Left kidney (tissue), 2 donors: Measurements from ENCODE around the gene TENM4. TPM values are rescaled to one million over a fixed set of nuclear protein-coding genes. Genes with fewer than 3 reads are reported as not detected.
"Not testable (repeated sequence)": the region's sequence is repeated elsewhere in the genome, so short reads cannot be mapped to it uniquely, and the experiment has no call there.

ENCODE experiments used
- DNase-seq: peaks from one replicate; pipeline ENCODE4 v3.0.0-alpha.2; 2013
- polyA plus RNA-seq: library from polyadenylated mRNA; unstranded; fragments of 120-200 nt; gene quantifications from one replicate; pipeline ENCODE4 v1.2.1, GENCODE V29; 2013; ENCODE audit not compliant: insufficient read length

Gene TENM4
- polyA plus RNA-seq, 1 donor, result 24.5 TPM

GRCh38 chr11:78902771-78903507 is 537.9 kb downstream of the TENM4 start:
- DNase-seq, result no peak

GRCh38 chr11:78901831-78902230 is 539.0 kb downstream of the TENM4 start:
- DNase-seq, result no peak

DNA sequence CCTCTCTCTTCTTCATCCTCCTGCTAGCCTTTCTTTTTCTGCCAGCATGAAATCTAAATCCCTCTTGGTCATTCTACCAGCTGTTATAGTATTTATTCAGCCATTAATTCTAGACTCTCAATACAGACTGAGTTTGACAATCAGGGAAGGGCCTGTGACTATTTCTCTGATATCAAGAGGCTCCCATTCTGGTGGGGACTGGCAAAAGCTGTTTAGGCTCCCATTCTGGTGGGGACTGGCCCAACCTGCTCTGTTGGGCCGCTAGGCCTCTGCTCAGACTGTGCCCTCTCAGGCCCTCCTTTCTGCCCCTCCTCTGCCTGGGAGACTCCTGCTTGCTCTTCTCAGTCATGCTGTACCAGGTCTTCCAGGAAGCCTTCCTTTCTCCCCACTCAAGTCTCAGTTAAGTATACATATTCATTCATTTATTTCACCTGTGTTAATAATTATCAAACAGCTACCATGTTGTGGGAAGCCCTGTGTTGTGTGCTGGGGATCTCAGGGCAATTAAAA is 542.5 kb downstream of the TENM4 start:
- DNase-seq, result no peak

GRCh38 chr11:78893996-78894395 is 546.8 kb downstream of the TENM4 start:
- DNase-seq, result no peak

- no peak for DNase-seq
These were observed 551.1 kb downstream of the TENM4 start for GRCh38 chr11:78889698-78890097.

DNA sequence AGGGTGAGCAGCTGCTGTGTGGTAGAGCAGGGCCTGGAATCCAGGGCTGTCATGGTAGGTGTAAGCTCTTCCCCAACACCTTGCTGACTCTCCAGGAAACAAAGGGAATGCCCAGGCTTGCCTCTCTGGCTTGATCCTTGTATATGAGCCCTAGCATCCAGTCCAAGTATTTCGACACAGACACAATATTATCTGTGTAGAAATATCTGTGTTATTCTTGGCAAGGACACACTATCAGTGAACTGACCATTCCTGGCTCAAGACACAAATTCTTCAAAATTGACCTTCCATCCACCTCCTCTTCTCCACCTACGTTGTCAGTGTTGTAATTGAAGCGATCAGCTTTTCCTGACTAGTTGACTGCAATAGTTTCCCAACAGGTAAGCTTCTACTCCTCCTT is 554.2 kb downstream of the TENM4 start:
- DNase-seq, result no peak

DNA sequence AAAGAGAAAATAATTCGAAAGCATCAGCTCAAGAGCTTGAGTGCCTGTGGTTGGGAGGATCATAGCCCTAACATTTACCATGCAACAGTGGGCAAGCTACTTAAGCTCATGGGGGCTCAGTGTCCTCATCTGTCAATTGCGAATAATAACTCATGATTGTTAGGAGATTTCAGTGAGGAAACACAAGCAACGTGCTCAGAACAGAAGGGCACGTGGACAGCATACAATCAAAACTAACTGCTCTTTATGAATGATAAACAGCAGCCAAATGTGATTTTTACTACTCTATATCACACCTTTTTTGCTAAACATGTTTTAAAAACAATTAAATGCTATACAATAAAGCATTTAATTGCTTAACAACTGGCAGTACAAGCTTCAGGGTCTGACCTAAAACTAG is 556.1 kb downstream of the TENM4 start:
- no peak for DNase-seq

DNA sequence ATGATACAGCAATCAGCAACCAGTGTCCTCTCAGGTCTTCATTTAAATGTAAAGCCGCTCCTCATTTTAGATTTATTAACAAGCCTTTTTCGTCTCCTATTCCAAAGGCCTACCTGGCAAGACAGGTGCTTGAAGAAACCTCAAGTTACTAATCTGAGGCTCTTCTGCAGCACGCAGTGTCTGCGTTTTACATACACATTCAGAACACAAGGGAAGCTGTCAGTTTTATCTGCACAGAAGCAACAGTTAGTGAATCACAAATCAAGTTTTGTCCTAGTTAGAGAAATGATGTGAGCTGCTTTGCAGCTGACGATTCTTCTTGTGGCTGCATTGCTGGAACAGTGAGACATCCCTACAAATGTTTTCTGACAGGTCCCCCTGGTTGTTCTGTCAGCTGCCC is 557.3 kb downstream of the TENM4 start:
- no peak for DNase-seq

GRCh38 chr11:78879094-78879980 is 561.5 kb downstream of the TENM4 start:
- DNase-seq, result not testable (repeated sequence)

DNA sequence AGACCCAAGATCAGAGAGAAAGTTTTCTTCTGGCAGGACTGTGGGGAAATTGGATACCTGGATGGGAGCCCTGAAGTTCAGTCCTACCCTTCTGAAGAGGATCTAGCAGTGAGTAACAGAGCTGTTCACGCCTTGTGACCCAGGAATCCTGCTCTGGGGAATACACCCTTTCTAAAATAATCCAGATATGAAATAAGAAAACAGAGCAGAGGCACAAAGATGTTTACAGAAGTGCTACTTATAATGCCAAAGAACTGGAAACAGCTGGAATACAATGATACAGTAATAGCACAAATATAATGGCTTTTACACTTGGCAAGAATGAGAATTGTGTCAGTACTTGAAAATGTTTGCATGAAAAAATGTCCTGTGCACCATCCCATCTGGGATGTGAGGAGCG is 562.2 kb downstream of the TENM4 start:
- DNase-seq, result no peak

GRCh38 chr11:78876676-78877075 is 564.2 kb downstream of the TENM4 start:
- no peak for DNase-seq

- no peak for DNase-seq
These were observed 570.2 kb downstream of the TENM4 start for GRCh38 chr11:78870655-78871054.

DNA sequence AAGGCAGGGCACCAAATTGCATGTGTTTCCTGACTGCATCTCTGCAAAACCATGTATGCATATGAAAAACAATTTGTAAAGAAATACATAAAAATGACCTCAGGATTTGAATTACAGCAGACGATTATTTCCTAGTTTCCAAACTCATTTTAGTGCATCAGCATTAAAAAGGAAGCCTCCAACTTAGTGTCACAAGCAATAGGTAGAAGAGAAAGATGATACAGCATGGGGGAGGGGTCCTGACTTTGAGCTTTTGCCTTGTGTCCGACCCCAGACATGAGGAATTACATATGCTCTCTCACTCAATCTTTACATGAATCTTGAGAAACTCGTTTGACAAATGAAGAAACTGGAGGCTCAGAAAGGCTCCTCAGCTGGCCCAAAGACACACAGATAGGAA is 571.5 kb downstream of the TENM4 start:
- DNase-seq, result no peak

DNA sequence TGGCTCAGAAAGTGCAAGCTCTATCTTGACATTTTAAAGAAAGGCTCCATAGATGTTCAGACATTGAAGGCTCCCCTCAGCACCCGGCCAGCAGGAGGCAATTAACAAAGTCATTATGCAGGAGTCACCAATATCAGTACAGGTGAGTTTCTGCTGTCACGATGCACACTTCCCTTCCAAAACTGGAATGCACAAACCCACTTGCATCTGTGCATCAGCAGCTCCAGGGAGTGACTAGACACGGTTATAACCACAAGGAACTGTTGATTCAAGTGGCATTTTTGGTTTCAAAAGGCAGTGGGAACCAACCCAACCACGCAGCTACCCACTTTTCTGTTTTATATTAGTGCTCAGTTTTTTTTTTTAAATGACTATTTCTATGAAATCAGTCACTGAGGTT is 572.3 kb downstream of the TENM4 start:
- no peak for DNase-seq

DNA sequence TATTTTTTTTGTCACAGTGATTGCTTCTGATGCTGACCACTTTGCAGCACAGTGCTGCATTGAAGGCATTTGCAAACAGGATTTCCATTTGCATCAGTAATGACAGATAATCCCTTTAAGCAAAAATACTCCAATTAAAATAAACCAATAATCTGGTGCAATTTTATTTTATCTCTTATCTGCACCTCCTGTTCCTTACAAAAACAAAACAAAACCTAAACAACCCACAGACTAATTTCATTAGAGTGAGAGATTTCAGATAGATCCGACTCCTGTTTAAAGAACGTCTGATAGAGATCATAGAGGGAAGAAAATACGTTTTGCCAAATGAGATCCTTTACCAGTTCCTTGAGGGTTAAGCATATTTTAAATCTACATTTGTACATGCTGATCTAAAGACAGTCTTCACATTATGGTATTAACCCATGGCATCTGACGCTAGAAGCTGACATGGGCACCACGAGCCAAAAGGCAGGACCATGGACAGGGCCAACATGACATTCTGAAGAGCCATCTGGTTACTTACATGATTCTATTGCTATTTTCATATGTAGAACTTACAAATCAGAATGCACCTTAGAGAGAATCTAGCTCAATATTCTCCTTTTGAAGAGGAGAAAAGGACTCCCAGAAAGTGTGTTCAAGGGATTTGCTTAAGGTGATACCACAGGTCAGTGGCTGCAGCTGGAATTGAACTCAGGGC is 580.0 kb downstream of the TENM4 start:
- DNase-seq, result peak; percentile 41

GRCh38 chr11:78857688-78858087 is 583.1 kb downstream of the TENM4 start:
- no peak for DNase-seq

- no peak for DNase-seq
These were observed 584.6 kb downstream of the TENM4 start for GRCh38 chr11:78856211-78856610.

DNA sequence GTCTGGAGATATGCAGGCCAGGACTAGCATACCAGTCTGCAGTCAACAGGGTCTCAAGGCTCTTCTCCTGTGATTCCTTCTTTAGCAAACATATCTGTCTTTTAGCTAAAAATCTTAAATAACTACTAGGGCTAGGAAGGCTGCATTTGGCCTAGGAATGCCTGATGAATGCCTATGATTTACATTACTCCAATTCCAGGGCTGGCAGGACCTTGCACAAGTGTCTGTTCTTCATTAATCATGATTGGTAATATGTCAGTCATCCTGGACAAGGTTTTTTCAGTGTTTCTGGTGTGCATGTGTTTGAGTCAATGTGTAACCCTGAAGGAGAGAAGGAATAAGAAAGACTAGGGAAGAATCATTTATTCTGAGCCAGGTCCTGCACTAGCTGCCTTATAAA is 585.7 kb downstream of the TENM4 start:
- no peak for DNase-seq

DNA sequence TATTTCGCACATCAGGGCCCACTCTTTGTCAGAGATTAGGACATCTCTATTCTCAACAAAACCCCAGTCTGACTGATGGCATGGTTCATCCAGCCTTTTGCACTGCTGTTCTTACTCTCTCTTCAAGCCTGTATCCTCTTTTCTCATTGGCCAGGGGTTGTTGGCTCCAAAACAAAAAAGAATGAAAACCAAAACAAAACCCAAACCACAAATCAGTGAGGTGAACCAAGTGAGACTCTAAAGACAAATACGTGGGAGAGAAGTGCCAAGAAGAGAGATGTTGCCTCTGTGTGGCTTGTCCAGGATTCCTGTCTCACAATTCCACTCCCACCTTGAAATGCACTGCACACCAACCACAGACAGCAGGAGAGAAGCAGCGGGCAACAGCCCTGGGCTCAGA is 587.3 kb downstream of the TENM4 start:
- no peak for DNase-seq

DNA sequence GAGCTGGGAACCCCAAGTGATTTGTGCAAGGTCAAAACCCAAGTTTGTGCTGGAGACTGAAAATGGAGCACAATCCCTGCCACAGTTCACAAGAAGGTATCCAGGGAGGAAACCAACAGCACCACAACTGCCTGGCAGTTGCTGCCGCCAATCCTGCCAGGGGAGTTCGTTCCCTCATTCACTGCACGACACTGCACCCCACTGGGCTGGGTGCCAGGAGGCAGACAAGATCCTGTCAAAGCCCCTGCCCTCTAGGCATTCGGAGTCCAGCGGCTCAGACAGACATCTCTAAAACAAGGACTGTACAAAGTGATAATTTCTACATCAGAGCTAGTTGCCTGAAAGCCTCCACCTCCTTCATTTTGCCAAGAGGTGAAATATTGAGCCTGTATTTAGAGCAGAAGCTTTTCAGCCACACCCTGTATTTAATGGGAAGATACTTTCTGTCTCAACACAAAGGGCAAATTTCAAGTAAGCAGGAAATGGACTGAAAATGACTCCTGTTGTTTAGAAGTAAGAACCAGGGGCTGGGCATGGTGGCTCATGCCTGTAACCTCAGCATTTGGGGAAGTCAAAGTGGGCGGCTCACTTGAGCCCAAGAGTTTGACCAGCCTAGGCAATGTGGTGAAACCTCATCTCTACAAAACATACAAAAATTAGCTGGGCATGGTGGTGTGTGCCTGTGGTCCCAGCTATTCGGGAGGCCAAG is 588.8 kb downstream of the TENM4 start:
- no peak for DNase-seq

DNA sequence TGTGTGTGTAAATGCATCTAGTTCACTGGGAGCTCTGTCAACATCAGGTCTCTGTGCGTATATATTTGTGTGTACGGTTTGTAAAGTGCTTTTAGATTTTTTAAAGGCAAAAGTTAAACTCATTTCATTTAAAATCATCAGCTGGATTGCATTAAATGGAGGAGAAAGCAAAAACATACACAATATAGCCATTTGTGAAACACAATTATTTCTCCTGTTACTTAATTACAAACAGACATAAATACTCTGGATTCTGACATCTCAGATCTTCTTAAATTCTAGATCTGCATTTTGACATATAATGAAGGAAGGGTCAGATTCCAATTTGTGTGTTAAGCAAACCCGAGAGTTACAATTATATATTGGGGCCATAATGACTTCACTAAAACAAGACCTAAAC is 590.8 kb downstream of the TENM4 start:
- DNase-seq, result no peak

DNA sequence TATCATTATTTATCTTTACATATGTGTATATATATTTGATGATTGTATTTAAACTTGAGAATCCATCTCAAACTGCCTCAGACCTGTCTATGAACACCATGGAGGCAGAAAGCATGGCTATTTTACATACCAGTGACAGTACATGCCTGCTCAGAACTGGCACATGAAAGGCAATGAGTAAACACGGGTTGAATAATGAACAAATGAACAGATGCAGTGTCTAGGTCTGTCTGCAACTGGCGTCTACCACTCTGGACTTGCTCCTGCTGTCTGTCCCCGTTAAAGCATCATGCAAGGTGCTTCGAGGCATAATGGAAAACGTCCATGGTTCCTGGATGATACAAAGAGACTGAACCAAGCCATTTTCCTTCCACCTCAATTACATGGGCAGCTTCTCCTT is 594.6 kb downstream of the TENM4 start:
- DNase-seq, result no peak
